Lung (tissue), 12 donors: ENCODE data around the gene TBX20. TPM values are rescaled to one million over a fixed set of nuclear protein-coding genes. Genes with fewer than 3 reads are reported as not detected.
"Not testable (repeated sequence)": the region's sequence is repeated elsewhere in the genome, so short reads cannot be mapped to it uniquely, and the experiment has no call there.

Source experiments
- ATAC-seq: fragments of 200-7000 bp; cut with Tn5 transposase; one replicate; pipeline ENCODE4 v1.9.1; 2020; ENCODE audit warnings: moderate number of reproducible peaks; ENCODE audit not compliant: insufficient read depth, low FRiP score
- DNase-seq, 3 donors: peaks; one replicate each; pipeline ENCODE4 v3.0.0-alpha.2; 2013 to 2017
- H3K27ac ChIP-seq, 2 donors: one replicate each; pipeline ENCODE4 v1.5.1; 2013; ENCODE audit warnings: mild to moderate bottlenecking in 2 of 2, moderate library complexity in 2 of 2, control low read depth in 1 of 2, inconsistent platforms in 1 of 2, low read depth in 1 of 2, low read length in 1 of 2
- H3K27me3 ChIP-seq, 3 donors: one replicate each; pipeline ENCODE4 v1.5.1; 2013; ENCODE audit warnings: low read length in 2 of 3; ENCODE audit not compliant: control insufficient read depth in 3 of 3, insufficient read depth in 3 of 3
- H3K36me3 ChIP-seq, 4 donors: one replicate each; pipeline ENCODE4 v1.5.1; 2013; ENCODE audit warnings: low read length in 4 of 4, mild to moderate bottlenecking in 1 of 4, moderate library complexity in 1 of 4; ENCODE audit not compliant: control insufficient read depth in 4 of 4, insufficient read depth in 4 of 4
- H3K4me1 ChIP-seq, 5 donors: one replicate each; pipeline ENCODE4 v1.5.1; 2013; ENCODE audit warnings: low read length in 5 of 5, mild to moderate bottlenecking in 2 of 5, moderate library complexity in 1 of 5; ENCODE audit not compliant: control insufficient read depth in 5 of 5, insufficient read depth in 5 of 5
- H3K4me3 ChIP-seq: one replicate; pipeline ENCODE4 v1.5.1; 2013; ENCODE audit warnings: mild to moderate bottlenecking, control low read depth, moderate library complexity
- H3K9ac ChIP-seq, 2 donors: one replicate each; pipeline ENCODE4 v1.5.1; 2013; ENCODE audit warnings: low read length in 2 of 2, control low read depth in 1 of 2; ENCODE audit not compliant: insufficient read depth in 1 of 2
- H3K9me3 ChIP-seq, 4 donors: one replicate each; pipeline ENCODE4 v1.5.1; 2013; ENCODE audit warnings: low read length in 3 of 4, mild to moderate bottlenecking in 1 of 4, moderate library complexity in 1 of 4; ENCODE audit not compliant: control insufficient read depth in 4 of 4, insufficient read depth in 3 of 4
- CTCF ChIP-seq: IDR thresholded peaks from 2 replicates; pipeline ENCODE4 v1.5.1; 2012; ENCODE audit warnings: mild to moderate bottlenecking; ENCODE audit errors: control extremely low read depth, extremely low read depth
- WGBS, 2 donors: extraction: QIAGEN DNeasy Blood & Tissue Kit; methylation state at CpG; one replicate each; pipeline ENCODE4 v1.1.7; 2013; 5-methylcytosine and 5-hydroxymethylcytosine counted together
- polyA plus RNA-seq, 2 donors: library from polyadenylated mRNA; stranded (reverse); fragments of 200-250 nt; gene quantifications; one replicate each; pipeline ENCODE4 v1.2.1, GENCODE V29; 2013
- total RNA-seq, 2 donors: library from RNA; depleted of rRNA in 1 of 2; stranded (reverse); fragments of >200 nt in 1 of 2; gene quantifications; one replicate each; pipeline ENCODE4 v1.2.1, GENCODE V29; 2014 to 2021
- donor health status: control.
- donor health status: control.
- donor health status: Bipolar disorder and iron deficiency.
- donor health status: healthy.
- donor health status: DM: yes; HTN: yes; CAD: no.

Gene TBX20
- total and polyA plus RNA-seq, 4 donors, result 0.11 to 0.80 TPM; not detected in 2

GRCh38 chr7:35241884-35242283, 12.0 kb downstream of the TBX20 start:
- H3K36me3 ChIP-seq, result peaks cover 0 to 3% (median 0%) of the 10 kb centered on the region in 4 donors
- H3K4me3 ChIP-seq, result no peak overlapping the region
- 83 to 86% methylated on average over 7 of the region's 7 CpGs for WGBS, 2 donors
- ATAC-seq (no peak), DNase-seq (no peak)
- H3K4me1 ChIP-seq, result peaks cover 0 to 13% (median 0%) of the 10 kb centered on the region in 5 donors
- no peak overlapping the region for H3K27ac ChIP-seq
- no peaks in the 10 kb centered on the region for H3K9me3 ChIP-seq
- TF ChIP-seq CTCF, result no peak
- H3K9ac ChIP-seq, result no peak overlapping the region
- peaks cover 0 to 34% (median 28%) of the 10 kb centered on the region in 3 donors for H3K27me3 ChIP-seq

GRCh38 chr7:35241436-35241835, 12.5 kb downstream of the TBX20 start:
- no peak for TF ChIP-seq CTCF

GRCh38 chr7:35241008-35241407, 12.9 kb downstream of the TBX20 start:
- H3K9ac ChIP-seq, DNase-seq, H3K4me3 ChIP-seq, ATAC-seq, H3K9me3 ChIP-seq, H3K36me3 ChIP-seq: not testable (repeated sequence)
- 47 to 70% methylated on average over 2 of the region's 2 CpGs for WGBS, 2 donors
- H3K4me1 ChIP-seq, result peaks cover 0 to 12% (median 0%) of the 10 kb centered on the region in 5 donors
- peak overlapping the region in 1 of 2 donors; percentile 21 for H3K27ac ChIP-seq
- peaks cover 0 to 26% (median 23%) of the 10 kb centered on the region in 3 donors for H3K27me3 ChIP-seq

More at GRCh38 chr7:35241436-35241835, 12.5 kb downstream of the TBX20 start:
- no peaks in the 10 kb centered on the region for H3K9me3 ChIP-seq
- H3K9ac ChIP-seq, result no peak overlapping the region
- peaks cover 0 to 3% (median 0%) of the 10 kb centered on the region in 4 donors for H3K36me3 ChIP-seq
- peaks cover 0 to 30% (median 25%) of the 10 kb centered on the region in 3 donors for H3K27me3 ChIP-seq
- no peak overlapping the region for H3K4me3 ChIP-seq
- no peak for DNase-seq
- H3K27ac ChIP-seq, result no peak overlapping the region
- peaks cover 0 to 13% (median 0%) of the 10 kb centered on the region in 5 donors for H3K4me1 ChIP-seq
- ATAC-seq, result no peak

GRCh38 chr7:35238456-35238855, 15.4 kb downstream of the TBX20 start:
- not testable (repeated sequence) for ATAC-seq, H3K9ac ChIP-seq, H3K36me3 ChIP-seq, H3K27ac ChIP-seq, H3K4me3 ChIP-seq, DNase-seq, H3K9me3 ChIP-seq, H3K4me1 ChIP-seq
- WGBS, 2 donors, result 74 to 89% methylated on average over 5 of the region's 5 CpGs
- H3K27me3 ChIP-seq, result peaks cover 0 to 11% (median 3%) of the 10 kb centered on the region in 3 donors
